GM12878 (cell line): ENCODE data around the gene PTPRQ. TPM values are rescaled to one million over a fixed set of nuclear protein-coding genes. Genes with fewer than 3 reads are reported as not detected.
A peak's percentile ranks its signal among the peaks of the same experiment; 100 is the strongest.

Experiments
- ATAC-seq: fragments of 200-7000 bp; cut with Tn5 transposase; 3 replicates; pipeline ENCODE4 v1.9.1; 2020; ENCODE audit warnings: mild to moderate bottlenecking, moderate library complexity
- BruUV-seq: library from RNA; stranded (reverse); fragments of 400-500 nt; replicated peaks from 2 replicates; lab custom pipeline; 2021; lab: Mats Ljungman, UMichigan
- CTCF ChIA-PET: fragments of 300-600 bp; sonication (Branson Sonifier 250); formaldehyde crosslinking; extraction: SDS; loops from one replicate; lab custom pipeline; 2021; ENCODE audit warnings: inconsistent platforms; lab: Yijun Ruan, JAX
- POLR2A ChIA-PET: fragments of 350-600 bp; formaldehyde crosslinking; extraction: SDS; loops from one replicate; lab custom pipeline; 2021; ENCODE audit warnings: inconsistent platforms; lab: Charles Lee
- RAD21 ChIA-PET: fragments of 300-600 bp; sonication (Branson Sonifier 250); formaldehyde crosslinking; loops from one replicate; lab custom pipeline; 2023; ENCODE audit warnings: antibody characterized with exemption; ENCODE audit not compliant: unreplicated experiment; lab: Charles Lee
- SMC1A ChIA-PET: fragments of 300-600 bp; sonication (Branson Sonifier 250); formaldehyde crosslinking; loops from one replicate; lab custom pipeline; 2023; ENCODE audit not compliant: unreplicated experiment, uncharacterized antibody; lab: Charles Lee
- DNase-seq: peaks from one replicate; pipeline ENCODE4 v3.0.0-alpha.2; 2011; ENCODE audit warnings: low read depth, low spot score
- FAIRE-seq: peaks from 3 replicates; lab custom pipeline; 2011; peaks lifted over from hg19 to GRCh38; lab: Jason Lieb, UNC
- H2AFZ ChIP-seq: 2 replicates; pipeline ENCODE4 v1.6.0; 2011; ENCODE audit warnings: low read depth, low read length, control low read depth; ENCODE audit not compliant: control insufficient read depth
- H3K27ac ChIP-seq: 2 replicates; pipeline ENCODE4 v1.5.1; 2011; ENCODE audit warnings: control low read depth; ENCODE audit not compliant: control insufficient read depth, insufficient read depth
- H3K27me3 ChIP-seq, 2 experiments: replicated peaks in 1 of 2; 2 replicates each; pipeline versions ENCODE4 v1.6.0 to v1.6.1; 2011; ENCODE audit warnings: low read length in 1 of 2; ENCODE audit not compliant: control insufficient read depth in 2 of 2, insufficient read depth in 2 of 2
- H3K36me3 ChIP-seq, 2 experiments: 2 replicates each; pipeline ENCODE4 v1.5.1; 2011; ENCODE audit warnings: low read length in 1 of 2; ENCODE audit not compliant: control insufficient read depth in 2 of 2, insufficient read depth in 2 of 2
- H3K4me1 ChIP-seq: 2 replicates; pipeline ENCODE4 v1.6.1; 2011; ENCODE audit warnings: mild to moderate bottlenecking, low read length, moderate library complexity, mixed read lengths; ENCODE audit not compliant: control insufficient read depth, insufficient read depth
- H3K4me2 ChIP-seq: 2 replicates; pipeline ENCODE4 v1.6.0; 2011; ENCODE audit warnings: control low read depth; ENCODE audit not compliant: control insufficient read depth, insufficient read depth
- H3K4me3 ChIP-seq: fragments of 200-600 bp; sonication (generic); 2 replicates; pipeline ENCODE4 v1.5.1; 2016
- H3K79me2 ChIP-seq: 2 replicates; pipeline ENCODE4 v1.6.0; 2011; ENCODE audit warnings: low read length; ENCODE audit not compliant: control insufficient read depth, insufficient read depth
- H3K9ac ChIP-seq: 2 replicates; pipeline ENCODE4 v1.8.0; 2011; ENCODE audit warnings: low read length, control low read depth, mixed read lengths; ENCODE audit not compliant: control insufficient read depth, insufficient read depth
- H3K9me3 ChIP-seq: replicated peaks from 3 replicates; pipeline ENCODE4 v1.5.1; 2011; ENCODE audit warnings: mild to moderate bottlenecking, low read length; ENCODE audit not compliant: control insufficient read depth, insufficient read depth
- H4K20me1 ChIP-seq: 2 replicates; pipeline ENCODE4 v1.6.0; 2011; ENCODE audit not compliant: control insufficient read depth, insufficient read depth
- CBX5 ChIP-seq: sonication (generic); IDR thresholded peaks from 2 replicates; pipeline ENCODE4 v1.6.1; 2016; ENCODE audit warnings: low read depth, moderate library complexity, mild to moderate bottlenecking, inconsistent platforms
- CREM ChIP-seq: IDR thresholded peaks from 2 replicates; pipeline ENCODE4 v1.6.1; 2014; ENCODE audit warnings: antibody characterized with exemption, low read depth
- NR2C1 ChIP-seq: fragments of 450-650 bp; IDR thresholded peaks from 2 replicates; pipeline ENCODE4 v1.6.1; 2017; ENCODE audit warnings: antibody characterized with exemption, mild to moderate bottlenecking, moderate library complexity
- RAD21 ChIP-seq: IDR thresholded peaks from 2 replicates; pipeline ENCODE4 v1.6.1; 2011; ENCODE audit warnings: mild to moderate bottlenecking, low read depth, low read length, moderate library complexity; ENCODE audit not compliant: insufficient read depth
- SMC3 ChIP-seq: IDR thresholded peaks from 2 replicates; pipeline ENCODE4 v1.6.1; 2011; ENCODE audit warnings: low read length, improper control_type of control experiment, borderline replicate concordance
- ZNF274 ChIP-seq: IDR thresholded peaks from one replicate; pipeline ENCODE4 v1.8.0; 2011; ENCODE audit not compliant: insufficient read length, insufficient read depth
- WGBS: methylation state at CpG from one replicate; pipeline ENCODE4 v1.1.6; 2016; ENCODE audit warnings: low lambda C conversion rate; ENCODE audit not compliant: insufficient replicate concordance, insufficient coverage; ENCODE audit errors: missing lambda C conversion rate; 5-methylcytosine and 5-hydroxymethylcytosine counted together
- in situ Hi-C: fragments of 300-500 bp; cut with MboI; formaldehyde crosslinking; loops from 9 replicates; pipeline ENCODE4 v1.14.3; 2018; ENCODE audit warnings: mixed read lengths
- intact Hi-C: fragments of 100-400 bp; cut with micrococcal nuclease; formaldehyde crosslinking; loops from one replicate; pipeline ENCODE4 v1.14.2; 2022; ENCODE audit not compliant: unreplicated experiment
- polyA plus RNA-seq, 11 experiments: library from polyadenylated mRNA; depleted of rRNA in 4 of 11; unstranded in 6 of 11; stranded (reverse) in 5 of 11; fragments of >200 nt; fragmentation: Nextera tagmentation in 4 of 11; fragmentation: Illumina TruSeq in 1 of 11; extraction: Ambion mirVana in 4 of 11; extraction: Trizol in 1 of 11; gene quantifications; 1 replicate in 1 of 11; 2 replicates in 10 of 11; pipeline versions ENCODE4 v1.2.1 to v1.2.3, GENCODE V29; 2011 to 2016; ENCODE audit warnings: inconsistent platforms in 2 of 11, missing spikeins in 2 of 11, low read depth in 1 of 11
- total RNA-seq, 4 experiments: library from RNA; depleted of rRNA in 3 of 4; stranded (reverse); fragments of >200 nt in 3 of 4; fragmentation: Illumina TruSeq in 1 of 4; extraction: Trizol in 1 of 4; gene quantifications; 2 replicates each; pipeline versions ENCODE4 v1.2.1 to v1.2.3, GENCODE V29; 2013 to 2021
- TF ChIP-seq, protein P1 (sequence below): fragments of 450-650 bp; IDR thresholded peaks from 2 replicates; pipeline ENCODE4 v1.6.1; 2017; ENCODE audit warnings: low read depth, mild to moderate bottlenecking, moderate library complexity
- TF ChIP-seq, protein P2 (sequence below): fragments of 450-650 bp; IDR thresholded peaks from 2 replicates; pipeline ENCODE4 v1.6.1; 2016; ENCODE audit warnings: mild to moderate bottlenecking
- TF ChIP-seq, protein P3 (sequence below), 3 experiments: IDR thresholded peaks in 2 of 3; conservative IDR thresholded peaks in 1 of 3; 2 replicates each; pipeline ENCODE4 v1.5.1; 2011; ENCODE audit warnings: low read depth in 3 of 3, low read length in 3 of 3, mild to moderate bottlenecking in 3 of 3, control low read depth in 2 of 3, moderate library complexity in 2 of 3, inconsistent platforms in 1 of 3, mixed read lengths in 1 of 3; ENCODE audit not compliant: control insufficient read depth in 2 of 3, insufficient read depth in 1 of 3; ENCODE audit errors: extremely low read depth in 1 of 3
- TF ChIP-seq, protein P4 (sequence below): fragments of 450-650 bp; IDR thresholded peaks from 2 replicates; pipeline ENCODE4 v1.6.1; 2017; ENCODE audit warnings: mild to moderate bottlenecking, moderate library complexity

The PTPRQ gene
- total and polyA plus RNA-seq, 10 of the 15 experiments (the other 5 are each of a cell fraction or from before 2014, with no cell fraction given) = 0.01 TPM; not detected in 9

DNA sequence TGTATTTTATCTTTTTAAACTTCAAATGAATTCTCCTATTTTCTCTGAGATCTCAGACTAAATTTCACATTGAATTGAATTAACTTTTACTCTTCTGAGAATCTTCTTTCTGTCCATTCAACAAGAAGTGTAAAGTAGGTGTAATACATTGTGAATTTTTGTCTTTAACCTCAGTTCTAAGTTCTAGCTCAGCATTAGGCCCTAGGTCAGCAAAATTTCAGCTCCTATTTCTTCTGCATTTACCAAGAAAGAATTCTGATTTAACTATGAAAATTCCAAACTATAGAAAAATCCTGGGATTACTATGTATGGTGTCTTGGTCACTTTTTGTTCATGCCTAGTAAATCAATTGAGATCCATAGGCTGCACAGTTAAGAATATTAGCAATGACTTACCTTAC lies 152.5 kb downstream of the PTPRQ start (continued):
- TF ChIP-seq, protein P1, sequence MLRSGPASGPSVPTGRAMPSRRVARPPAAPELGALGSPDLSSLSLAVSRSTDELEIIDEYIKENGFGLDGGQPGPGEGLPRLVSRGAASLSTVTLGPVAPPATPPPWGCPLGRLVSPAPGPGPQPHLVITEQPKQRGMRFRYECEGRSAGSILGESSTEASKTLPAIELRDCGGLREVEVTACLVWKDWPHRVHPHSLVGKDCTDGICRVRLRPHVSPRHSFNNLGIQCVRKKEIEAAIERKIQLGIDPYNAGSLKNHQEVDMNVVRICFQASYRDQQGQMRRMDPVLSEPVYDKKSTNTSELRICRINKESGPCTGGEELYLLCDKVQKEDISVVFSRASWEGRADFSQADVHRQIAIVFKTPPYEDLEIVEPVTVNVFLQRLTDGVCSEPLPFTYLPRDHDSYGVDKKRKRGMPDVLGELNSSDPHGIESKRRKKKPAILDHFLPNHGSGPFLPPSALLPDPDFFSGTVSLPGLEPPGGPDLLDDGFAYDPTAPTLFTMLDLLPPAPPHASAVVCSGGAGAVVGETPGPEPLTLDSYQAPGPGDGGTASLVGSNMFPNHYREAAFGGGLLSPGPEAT = no peak
- TF ChIP-seq CREM (no peak), NR2C1 (no peak), ZNF274 (no peak)
- TF ChIP-seq, protein P2, sequence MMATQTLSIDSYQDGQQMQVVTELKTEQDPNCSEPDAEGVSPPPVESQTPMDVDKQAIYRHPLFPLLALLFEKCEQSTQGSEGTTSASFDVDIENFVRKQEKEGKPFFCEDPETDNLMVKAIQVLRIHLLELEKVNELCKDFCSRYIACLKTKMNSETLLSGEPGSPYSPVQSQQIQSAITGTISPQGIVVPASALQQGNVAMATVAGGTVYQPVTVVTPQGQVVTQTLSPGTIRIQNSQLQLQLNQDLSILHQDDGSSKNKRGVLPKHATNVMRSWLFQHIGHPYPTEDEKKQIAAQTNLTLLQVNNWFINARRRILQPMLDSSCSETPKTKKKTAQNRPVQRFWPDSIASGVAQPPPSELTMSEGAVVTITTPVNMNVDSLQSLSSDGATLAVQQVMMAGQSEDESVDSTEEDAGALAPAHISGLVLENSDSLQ = no peak

DNA sequence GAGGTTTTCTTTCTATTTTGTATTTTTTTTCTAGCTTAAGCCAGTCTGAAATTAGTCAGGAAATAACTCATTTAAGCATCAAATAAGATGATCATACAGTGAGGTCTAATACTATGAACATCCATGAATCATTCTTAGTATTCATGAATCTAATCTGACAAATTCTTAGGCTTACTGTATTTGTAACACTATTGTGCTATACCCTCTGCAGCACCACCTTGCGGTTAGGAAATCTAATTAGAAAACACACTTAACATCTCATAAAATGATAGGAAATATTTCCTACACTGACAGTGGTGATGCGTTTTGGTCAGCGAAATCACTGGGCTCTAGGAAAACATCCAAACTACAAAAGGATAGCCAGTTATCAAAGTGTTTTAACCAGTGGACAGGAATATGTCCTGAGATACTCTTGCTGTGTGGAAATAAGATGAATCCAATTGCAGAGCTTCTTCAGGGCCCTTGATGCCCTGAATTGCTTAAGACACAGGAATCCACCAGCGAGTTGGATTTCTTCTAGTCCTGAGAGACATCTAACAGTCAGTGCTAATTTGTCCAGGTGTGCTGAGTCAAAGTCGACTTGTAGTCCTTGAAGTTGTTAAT lies 154.1 kb downstream of the PTPRQ start:
- Histone ChIP-seq H3K27me3 (no peaks in the 10 kb centered on the region), H3K36me3 (no peaks in the 10 kb centered on the region), H3K4me1 (no peaks in the 10 kb centered on the region), H3K9ac (no peak overlapping the region), H3K4me3 (no peak overlapping the region), H3K9me3 (no peaks in the 10 kb centered on the region), H3K4me2 (no peak overlapping the region), H3K79me2 (no peaks in the 10 kb centered on the region), H2AFZ (no peak overlapping the region), H3K27ac (no peak overlapping the region), H4K20me1 (no peaks in the 10 kb centered on the region)
- ChIA-PET RAD21 (interaction anchor here (0.9 kb wide), 1 partner anchor 10 kb away, joined by 3 read pairs; no protein-coding TSS in a partner anchor), CTCF (interaction anchor here (0.7 to 1.9 kb wide), 4 partner anchors 10 to 125 kb away, joined by 3 to 6 read pairs (median 4); no protein-coding TSS in a partner anchor), POLR2A (interaction anchor here (0.9 kb wide), 1 partner anchor 14 kb away, joined by 3 read pairs; no protein-coding TSS in a partner anchor), SMC1A (interaction anchor here (1.5 to 1.8 kb wide), 2 partner anchors 96 to 165 kb away, joined by 4 to 5 read pairs; no protein-coding TSS in a partner anchor)
- no peak for DNase-seq
- intact Hi-C loops = loop anchor here (10.0 kb wide), 1 partner anchor 403 kb away; no protein-coding TSS in a partner anchor
- peak; percentile 68 for FAIRE-seq
- peak; percentile 62; the same call in 2 of the 3 replicates for ATAC-seq
- 39% methylated on average over 5 of the region's 5 CpGs for WGBS
- in situ Hi-C loops = no loop called here
- BruUV-seq = no TSS peak
- TF ChIP-seq, protein P3, sequence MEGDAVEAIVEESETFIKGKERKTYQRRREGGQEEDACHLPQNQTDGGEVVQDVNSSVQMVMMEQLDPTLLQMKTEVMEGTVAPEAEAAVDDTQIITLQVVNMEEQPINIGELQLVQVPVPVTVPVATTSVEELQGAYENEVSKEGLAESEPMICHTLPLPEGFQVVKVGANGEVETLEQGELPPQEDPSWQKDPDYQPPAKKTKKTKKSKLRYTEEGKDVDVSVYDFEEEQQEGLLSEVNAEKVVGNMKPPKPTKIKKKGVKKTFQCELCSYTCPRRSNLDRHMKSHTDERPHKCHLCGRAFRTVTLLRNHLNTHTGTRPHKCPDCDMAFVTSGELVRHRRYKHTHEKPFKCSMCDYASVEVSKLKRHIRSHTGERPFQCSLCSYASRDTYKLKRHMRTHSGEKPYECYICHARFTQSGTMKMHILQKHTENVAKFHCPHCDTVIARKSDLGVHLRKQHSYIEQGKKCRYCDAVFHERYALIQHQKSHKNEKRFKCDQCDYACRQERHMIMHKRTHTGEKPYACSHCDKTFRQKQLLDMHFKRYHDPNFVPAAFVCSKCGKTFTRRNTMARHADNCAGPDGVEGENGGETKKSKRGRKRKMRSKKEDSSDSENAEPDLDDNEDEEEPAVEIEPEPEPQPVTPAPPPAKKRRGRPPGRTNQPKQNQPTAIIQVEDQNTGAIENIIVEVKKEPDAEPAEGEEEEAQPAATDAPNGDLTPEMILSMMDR (IDR thresholded peaks at IDR 0.05 in 2 of 3, conservative IDR thresholded peaks at IDR 0.05 in 1 of 3; ENCODE audit: control insufficient read depth in 2 of 3, extremely low read depth in 1 of 3, insufficient read depth in 1 of 3, low read depth in 3 of 3, low read length in 3 of 3) = peak; percentile 11 to 31 (median 19); a peak in 3 of 6 replicates
- peak; percentile 38; the same call in 1 of the 2 replicates for TF ChIP-seq SMC3
- 0 out of 2 replicates have a peak, but pooled peaks have one; percentile 33 for TF ChIP-seq RAD21
- TF ChIP-seq, protein P4, sequence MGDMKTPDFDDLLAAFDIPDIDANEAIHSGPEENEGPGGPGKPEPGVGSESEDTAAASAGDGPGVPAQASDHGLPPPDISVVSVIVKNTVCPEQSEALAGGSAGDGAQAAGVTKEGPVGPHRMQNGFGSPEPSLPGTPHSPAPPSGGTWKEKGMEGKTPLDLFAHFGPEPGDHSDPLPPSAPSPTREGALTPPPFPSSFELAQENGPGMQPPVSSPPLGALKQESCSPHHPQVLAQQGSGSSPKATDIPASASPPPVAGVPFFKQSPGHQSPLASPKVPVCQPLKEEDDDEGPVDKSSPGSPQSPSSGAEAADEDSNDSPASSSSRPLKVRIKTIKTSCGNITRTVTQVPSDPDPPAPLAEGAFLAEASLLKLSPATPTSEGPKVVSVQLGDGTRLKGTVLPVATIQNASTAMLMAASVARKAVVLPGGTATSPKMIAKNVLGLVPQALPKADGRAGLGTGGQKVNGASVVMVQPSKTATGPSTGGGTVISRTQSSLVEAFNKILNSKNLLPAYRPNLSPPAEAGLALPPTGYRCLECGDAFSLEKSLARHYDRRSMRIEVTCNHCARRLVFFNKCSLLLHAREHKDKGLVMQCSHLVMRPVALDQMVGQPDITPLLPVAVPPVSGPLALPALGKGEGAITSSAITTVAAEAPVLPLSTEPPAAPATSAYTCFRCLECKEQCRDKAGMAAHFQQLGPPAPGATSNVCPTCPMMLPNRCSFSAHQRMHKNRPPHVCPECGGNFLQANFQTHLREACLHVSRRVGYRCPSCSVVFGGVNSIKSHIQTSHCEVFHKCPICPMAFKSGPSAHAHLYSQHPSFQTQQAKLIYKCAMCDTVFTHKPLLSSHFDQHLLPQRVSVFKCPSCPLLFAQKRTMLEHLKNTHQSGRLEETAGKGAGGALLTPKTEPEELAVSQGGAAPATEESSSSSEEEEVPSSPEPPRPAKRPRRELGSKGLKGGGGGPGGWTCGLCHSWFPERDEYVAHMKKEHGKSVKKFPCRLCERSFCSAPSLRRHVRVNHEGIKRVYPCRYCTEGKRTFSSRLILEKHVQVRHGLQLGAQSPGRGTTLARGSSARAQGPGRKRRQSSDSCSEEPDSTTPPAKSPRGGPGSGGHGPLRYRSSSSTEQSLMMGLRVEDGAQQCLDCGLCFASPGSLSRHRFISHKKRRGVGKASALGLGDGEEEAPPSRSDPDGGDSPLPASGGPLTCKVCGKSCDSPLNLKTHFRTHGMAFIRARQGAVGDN = no peak
- no peak for TF ChIP-seq CBX5
